Measurements from ENCODE around the gene TFB1M.

Gene TFB1M

GRCh38 chr6:155216312-155217046 is 97.8 kb downstream of the TFB1M start:
- Histone ChIP-seq H3K4me1 (ENCODE audit: low read length) (peaks cover 8% of the 10 kb centered on the region), H2AFZ (ENCODE audit: low read depth, low read length) (no peak overlapping the region), H4K20me1 (ENCODE audit: insufficient read depth, low read length) (no peaks in the 10 kb centered on the region), H3K4me3 (ENCODE audit: low read length) (no peak overlapping the region), H3K4me2 (ENCODE audit: low read length) (no peak overlapping the region), H3K27ac (ENCODE audit: low read length) (no peak overlapping the region), H3K9me3 (ENCODE audit: insufficient read depth, low read length) (no peaks in the 10 kb centered on the region), H3K79me2 (ENCODE audit: low read length) (no peaks in the 10 kb centered on the region), H3K27me3 (ENCODE audit: low read depth, low read length) (no peaks in the 10 kb centered on the region), H3K9ac (ENCODE audit: low read length) (no peak overlapping the region), H3K36me3 (replicated peaks; ENCODE audit: low read depth, low read length) (no peaks in the 10 kb centered on the region)
- no peak for TF ChIP-seq EZH2phosphoT487 (IDR thresholded peaks at IDR 0.05; ENCODE audit: low read depth)
- TF ChIP-seq CTCF (IDR thresholded peaks at IDR 0.05; ENCODE audit: low read depth, low read length): no peak

GRCh38 chr6:155215906-155216305 is 98.4 kb downstream of the TFB1M start:
- H3K36me3 ChIP-seq (replicated peaks; ENCODE audit: low read depth, low read length): no peaks in the 10 kb centered on the region
- no peak overlapping the region for H2AFZ ChIP-seq (ENCODE audit: low read depth, low read length)
- no peak overlapping the region for H3K9ac ChIP-seq (ENCODE audit: low read length)
- no peaks in the 10 kb centered on the region for H3K9me3 ChIP-seq (ENCODE audit: insufficient read depth, low read length)
- no peak overlapping the region for H3K4me2 ChIP-seq (ENCODE audit: low read length)
- TF ChIP-seq EZH2phosphoT487 (IDR thresholded peaks at IDR 0.05; ENCODE audit: low read depth) (no peak), CTCF (IDR thresholded peaks at IDR 0.05; ENCODE audit: low read depth, low read length) (no peak)
- no peak overlapping the region for H3K27ac ChIP-seq (ENCODE audit: low read length)
- no peak overlapping the region for H3K4me3 ChIP-seq (ENCODE audit: low read length)
- no peaks in the 10 kb centered on the region for H4K20me1 ChIP-seq (ENCODE audit: insufficient read depth, low read length)
- H3K79me2 ChIP-seq (ENCODE audit: low read length): no peaks in the 10 kb centered on the region
- H3K4me1 ChIP-seq (ENCODE audit: low read length): peaks cover 3% of the 10 kb centered on the region
- no peaks in the 10 kb centered on the region for H3K27me3 ChIP-seq (ENCODE audit: low read depth, low read length)

- H3K4me3 ChIP-seq (ENCODE audit: low read length): no peak overlapping the region
- no peaks in the 10 kb centered on the region for H3K9me3 ChIP-seq (ENCODE audit: insufficient read depth, low read length)
- H3K9ac ChIP-seq (ENCODE audit: low read length): no peak overlapping the region
- H2AFZ ChIP-seq (ENCODE audit: low read depth, low read length): no peak overlapping the region
- no peaks in the 10 kb centered on the region for H3K36me3 ChIP-seq (replicated peaks; ENCODE audit: low read depth, low read length)
- no peaks in the 10 kb centered on the region for H3K27me3 ChIP-seq (ENCODE audit: low read depth, low read length)
- H4K20me1 ChIP-seq (ENCODE audit: insufficient read depth, low read length): no peaks in the 10 kb centered on the region
- no peak overlapping the region for H3K27ac ChIP-seq (ENCODE audit: low read length)
- H3K4me1 ChIP-seq (ENCODE audit: low read length): no peaks in the 10 kb centered on the region
- TF ChIP-seq CTCF (IDR thresholded peaks at IDR 0.05; ENCODE audit: low read depth, low read length): no peak
- no peak for TF ChIP-seq EZH2phosphoT487 (IDR thresholded peaks at IDR 0.05; ENCODE audit: low read depth)
- H3K79me2 ChIP-seq (ENCODE audit: low read length): no peaks in the 10 kb centered on the region
- H3K4me2 ChIP-seq (ENCODE audit: low read length): no peak overlapping the region
Measured at GRCh38 chr6:155213611-155214372, 100.5 kb downstream of the TFB1M start.

GRCh38 chr6:155212616-155213380 is 101.5 kb downstream of the TFB1M start:
- no peak overlapping the region for H3K9ac ChIP-seq (ENCODE audit: low read length)

More at GRCh38 chr6:155212616-155213380, 101.5 kb downstream of the TFB1M start:
- Histone ChIP-seq H3K9me3 (ENCODE audit: insufficient read depth, low read length) (no peaks in the 10 kb centered on the region), H3K79me2 (ENCODE audit: low read length) (no peaks in the 10 kb centered on the region), H3K4me1 (ENCODE audit: low read length) (no peaks in the 10 kb centered on the region), H3K27me3 (ENCODE audit: low read depth, low read length) (no peaks in the 10 kb centered on the region), H3K36me3 (replicated peaks; ENCODE audit: low read depth, low read length) (no peaks in the 10 kb centered on the region), H3K4me2 (ENCODE audit: low read length) (no peak overlapping the region), H3K27ac (ENCODE audit: low read length) (no peak overlapping the region), H2AFZ (ENCODE audit: low read depth, low read length) (no peak overlapping the region), H4K20me1 (ENCODE audit: insufficient read depth, low read length) (no peaks in the 10 kb centered on the region), H3K4me3 (ENCODE audit: low read length) (no peak overlapping the region)
- TF ChIP-seq CTCF (IDR thresholded peaks at IDR 0.05; ENCODE audit: low read depth, low read length) (no peak), EZH2phosphoT487 (IDR thresholded peaks at IDR 0.05; ENCODE audit: low read depth) (no peak)
